IMR-90 (cell line): ENCODE results near the gene PPP2R5B.

Source experiments
- BHLHE40 ChIP-seq: fragments of 150-350 bp; IDR thresholded peaks from 2 replicates; pipeline ENCODE4 v1.6.1; 2016; ENCODE audit warnings: mild to moderate bottlenecking, low read depth, low read length
- CEBPB ChIP-seq: IDR thresholded peaks from 2 replicates; pipeline ENCODE4 v1.6.1; 2012; ENCODE audit warnings: low read depth, low read length, improper control_type of control experiment
- CHD1 ChIP-seq: IDR thresholded peaks from 2 replicates; pipeline ENCODE4 v1.6.1; 2012; ENCODE audit warnings: low read depth, low read length, improper control_type of control experiment
- ELK1 ChIP-seq: fragments of 150-350 bp; IDR thresholded peaks from 2 replicates; pipeline ENCODE4 v1.6.1; 2016; ENCODE audit warnings: low read depth, mild to moderate bottlenecking, low read length, moderate library complexity, borderline replicate concordance
- FOS ChIP-seq: fragments of 150-350 bp; IDR thresholded peaks from 2 replicates; pipeline ENCODE4 v1.6.1; 2016; ENCODE audit warnings: low read depth, low read length
- MXI1 ChIP-seq: IDR thresholded peaks from 2 replicates; pipeline ENCODE4 v1.6.1; 2012; ENCODE audit warnings: low read depth, mild to moderate bottlenecking, low read length, moderate library complexity, borderline replicate concordance
- NFE2L2 ChIP-seq: fragments of 150-350 bp; IDR thresholded peaks from 2 replicates; pipeline ENCODE4 v1.6.1; 2016; ENCODE audit warnings: low read depth, mild to moderate bottlenecking, low read length
- POLR2A ChIP-seq: IDR thresholded peaks from 2 replicates; pipeline ENCODE4 v1.6.1; 2012; ENCODE audit warnings: mild to moderate bottlenecking, low read depth, low read length
- RAD21 ChIP-seq: IDR thresholded peaks from 2 replicates; pipeline ENCODE4 v1.6.1; 2012; ENCODE audit warnings: low read length, improper control_type of control experiment
- RCOR1 ChIP-seq: IDR thresholded peaks from 2 replicates; pipeline ENCODE4 v1.6.1; 2012; ENCODE audit warnings: mild to moderate bottlenecking, low read length, improper control_type of control experiment; ENCODE audit not compliant: insufficient replicate concordance
- RFX5 ChIP-seq: IDR thresholded peaks from 2 replicates; pipeline ENCODE4 v1.8.0; 2012; ENCODE audit warnings: low read depth, mild to moderate bottlenecking, low read length, moderate library complexity
- SMC3 ChIP-seq: fragments of 150-350 bp; IDR thresholded peaks from 2 replicates; pipeline ENCODE4 v1.6.1; 2016; ENCODE audit warnings: low read depth, mild to moderate bottlenecking, antibody characterized with exemption, low read length, moderate library complexity
- TF ChIP-seq, protein P1 (sequence below): conservative IDR thresholded peaks from 2 replicates; pipeline ENCODE4 v1.5.1; 2012; ENCODE audit warnings: mild to moderate bottlenecking, low read depth, low read length, improper control_type of control experiment
- TF ChIP-seq, protein P2 (sequence below): fragments of 150-350 bp; IDR thresholded peaks from 2 replicates; pipeline ENCODE4 v1.6.1; 2017; ENCODE audit warnings: mild to moderate bottlenecking, antibody characterized with exemption, low read length, low read depth

DNA sequence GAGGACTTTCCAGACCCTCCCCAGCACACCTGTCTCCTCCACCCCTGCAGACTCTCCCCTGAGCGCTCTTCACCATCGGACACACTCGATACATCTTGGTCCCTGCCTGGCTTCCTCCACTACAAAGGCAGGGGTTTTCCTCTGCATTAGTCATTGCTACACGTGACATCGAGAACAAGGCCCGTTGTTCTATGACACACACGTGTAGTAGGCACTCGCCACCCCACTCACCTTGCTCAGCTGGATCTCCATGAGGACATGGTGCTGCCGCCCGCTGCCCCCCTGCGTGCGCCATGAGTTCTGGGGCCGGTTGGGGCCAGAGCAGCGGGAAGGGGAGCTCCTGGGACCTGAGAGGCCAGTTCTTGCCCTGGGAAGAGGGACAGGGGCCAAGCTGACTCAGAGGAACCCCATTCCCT, 24.2 kb upstream of the PPP2R5B start:
- TF ChIP-seq, protein P1, sequence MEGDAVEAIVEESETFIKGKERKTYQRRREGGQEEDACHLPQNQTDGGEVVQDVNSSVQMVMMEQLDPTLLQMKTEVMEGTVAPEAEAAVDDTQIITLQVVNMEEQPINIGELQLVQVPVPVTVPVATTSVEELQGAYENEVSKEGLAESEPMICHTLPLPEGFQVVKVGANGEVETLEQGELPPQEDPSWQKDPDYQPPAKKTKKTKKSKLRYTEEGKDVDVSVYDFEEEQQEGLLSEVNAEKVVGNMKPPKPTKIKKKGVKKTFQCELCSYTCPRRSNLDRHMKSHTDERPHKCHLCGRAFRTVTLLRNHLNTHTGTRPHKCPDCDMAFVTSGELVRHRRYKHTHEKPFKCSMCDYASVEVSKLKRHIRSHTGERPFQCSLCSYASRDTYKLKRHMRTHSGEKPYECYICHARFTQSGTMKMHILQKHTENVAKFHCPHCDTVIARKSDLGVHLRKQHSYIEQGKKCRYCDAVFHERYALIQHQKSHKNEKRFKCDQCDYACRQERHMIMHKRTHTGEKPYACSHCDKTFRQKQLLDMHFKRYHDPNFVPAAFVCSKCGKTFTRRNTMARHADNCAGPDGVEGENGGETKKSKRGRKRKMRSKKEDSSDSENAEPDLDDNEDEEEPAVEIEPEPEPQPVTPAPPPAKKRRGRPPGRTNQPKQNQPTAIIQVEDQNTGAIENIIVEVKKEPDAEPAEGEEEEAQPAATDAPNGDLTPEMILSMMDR = no peak
- TF ChIP-seq POLR2A = no peak
- TF ChIP-seq, protein P2, sequence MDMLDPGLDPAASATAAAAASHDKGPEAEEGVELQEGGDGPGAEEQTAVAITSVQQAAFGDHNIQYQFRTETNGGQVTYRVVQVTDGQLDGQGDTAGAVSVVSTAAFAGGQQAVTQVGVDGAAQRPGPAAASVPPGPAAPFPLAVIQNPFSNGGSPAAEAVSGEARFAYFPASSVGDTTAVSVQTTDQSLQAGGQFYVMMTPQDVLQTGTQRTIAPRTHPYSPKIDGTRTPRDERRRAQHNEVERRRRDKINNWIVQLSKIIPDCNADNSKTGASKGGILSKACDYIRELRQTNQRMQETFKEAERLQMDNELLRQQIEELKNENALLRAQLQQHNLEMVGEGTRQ = no peak
- TF ChIP-seq RCOR1 = no peak
- no peak for TF ChIP-seq CHD1
- no peak for TF ChIP-seq SMC3
- TF ChIP-seq RAD21 = no peak
- TF ChIP-seq MXI1 = no peak
- no peak for TF ChIP-seq CEBPB
- TF ChIP-seq BHLHE40 = no peak
- TF ChIP-seq NFE2L2 = no peak
- TF ChIP-seq RFX5 = no peak
- TF ChIP-seq ELK1 = no peak
- TF ChIP-seq FOS = no peak
